ENCODE data around the gene NTM. TPM values are rescaled to one million over a fixed set of nuclear protein-coding genes. Genes with fewer than 3 reads are reported as not detected.

Gene NTM
- total RNA-seq, 1 experiment from 2014 or later, result 8.6 TPM

GRCh38 chr11:131672191-131672590 is 301.8 kb downstream of the NTM start:
- H3K27me3 ChIP-seq (replicated peaks; ENCODE audit: insufficient read depth, low read depth, low read length, poor library complexity), result peaks cover 16% of the 10 kb centered on the region
- H3K27ac ChIP-seq (ENCODE audit: low read depth, low read length, poor library complexity, severe bottlenecking), result no peak overlapping the region
- H3K9me3 ChIP-seq (ENCODE audit: low read depth, low read length, poor library complexity, severe bottlenecking), result no peaks in the 10 kb centered on the region
- intact Hi-C loops (cut with micrococcal nuclease; ENCODE audit: unreplicated experiment), result loop anchor here (5.0 kb wide), 2 partner anchors 90 to 430 kb away; no protein-coding TSS in a partner anchor
- POLR2A ChIA-PET (ENCODE audit: low non-redundant PET), result no interaction called here
- BruUV-seq (replicated peaks), result no TSS peak
- TF ChIP-seq CTCF (conservative IDR thresholded peaks at IDR 0.05; ENCODE audit: low read depth, low read length) (no peak), EZH2 (IDR thresholded peaks at IDR 0.05; ENCODE audit: borderline replicate concordance, low read depth, low read length, poor library complexity, severe bottlenecking) (no peak)
- no peak overlapping the region for H3K4me3 ChIP-seq (ENCODE audit: low read depth, low read length, poor library complexity, severe bottlenecking)
- H3K4me1 ChIP-seq (ENCODE audit: insufficient read depth, low read length, poor library complexity, severe bottlenecking), result no peaks in the 10 kb centered on the region
- CTCF ChIA-PET, result interaction anchor here (0.6 kb wide), 1 partner anchor 253 kb away, joined by 3 read pairs; no protein-coding TSS in a partner anchor
- H3K36me3 ChIP-seq (ENCODE audit: insufficient read depth, low read length, poor library complexity, severe bottlenecking), result no peaks in the 10 kb centered on the region
- DNase-seq (ENCODE audit: low spot score), result no peak

- H3K9me3 ChIP-seq (ENCODE audit: low read depth, low read length, poor library complexity, severe bottlenecking), result no peaks in the 10 kb centered on the region
- ChIA-PET CTCF (interaction anchor here (0.6 to 1.3 kb wide), 5 partner anchors 14 to 828 kb away, joined by 3 to 15 read pairs (median 3); no protein-coding TSS in a partner anchor), POLR2A (ENCODE audit: low non-redundant PET) (no interaction called here)
- peaks cover 16% of the 10 kb centered on the region for H3K27me3 ChIP-seq (replicated peaks; ENCODE audit: insufficient read depth, low read depth, low read length, poor library complexity)
- DNase-seq (ENCODE audit: low spot score), result peak; percentile 70
- TF ChIP-seq CTCF (conservative IDR thresholded peaks at IDR 0.05; ENCODE audit: low read depth, low read length) (peak; percentile 97), EZH2 (IDR thresholded peaks at IDR 0.05; ENCODE audit: borderline replicate concordance, low read depth, low read length, poor library complexity, severe bottlenecking) (no peak)
- BruUV-seq (replicated peaks), result no TSS peak
- no peaks in the 10 kb centered on the region for H3K4me1 ChIP-seq (ENCODE audit: insufficient read depth, low read length, poor library complexity, severe bottlenecking)
- intact Hi-C loops (cut with micrococcal nuclease; ENCODE audit: unreplicated experiment), result loop anchor here (1.0 to 5.0 kb wide), 4 partner anchors 92 to 751 kb away; no protein-coding TSS in a partner anchor
- no peak overlapping the region for H3K27ac ChIP-seq (ENCODE audit: low read depth, low read length, poor library complexity, severe bottlenecking)
- no peaks in the 10 kb centered on the region for H3K36me3 ChIP-seq (ENCODE audit: insufficient read depth, low read length, poor library complexity, severe bottlenecking)
- H3K4me3 ChIP-seq (ENCODE audit: low read depth, low read length, poor library complexity, severe bottlenecking), result no peak overlapping the region
Observed at GRCh38 chr11:131674051-131674755, 303.8 kb downstream of the NTM start.

- POLR2A ChIA-PET (ENCODE audit: low non-redundant PET), result no interaction called here
- no peak for DNase-seq (ENCODE audit: low spot score)
Observed at GRCh38 chr11:131675121-131675888, 304.9 kb downstream of the NTM start.

More at GRCh38 chr11:131675121-131675888, 304.9 kb downstream of the NTM start:
- peaks cover 16% of the 10 kb centered on the region for H3K27me3 ChIP-seq (replicated peaks; ENCODE audit: insufficient read depth, low read depth, low read length, poor library complexity)
- intact Hi-C loops (cut with micrococcal nuclease; ENCODE audit: unreplicated experiment), result no loop called here
- no peak overlapping the region for H3K27ac ChIP-seq (ENCODE audit: low read depth, low read length, poor library complexity, severe bottlenecking)
- H3K4me1 ChIP-seq (ENCODE audit: insufficient read depth, low read length, poor library complexity, severe bottlenecking), result no peaks in the 10 kb centered on the region
- BruUV-seq (replicated peaks), result no TSS peak
- no peaks in the 10 kb centered on the region for H3K36me3 ChIP-seq (ENCODE audit: insufficient read depth, low read length, poor library complexity, severe bottlenecking)
- H3K4me3 ChIP-seq (ENCODE audit: low read depth, low read length, poor library complexity, severe bottlenecking), result no peak overlapping the region
- no peaks in the 10 kb centered on the region for H3K9me3 ChIP-seq (ENCODE audit: low read depth, low read length, poor library complexity, severe bottlenecking)
- CTCF ChIA-PET, result interaction anchor here (1.3 kb wide), 1 partner anchor 611 kb away, joined by 15 read pairs; no protein-coding TSS in a partner anchor
- no peak for TF ChIP-seq EZH2 (IDR thresholded peaks at IDR 0.05; ENCODE audit: borderline replicate concordance, low read depth, low read length, poor library complexity, severe bottlenecking)
- no peak for TF ChIP-seq CTCF (conservative IDR thresholded peaks at IDR 0.05; ENCODE audit: low read depth, low read length)
